ENCODE data around the gene CWC27. TPM values are rescaled to one million over a fixed set of nuclear protein-coding genes. Genes with fewer than 3 reads are reported as not detected.

The CWC27 gene
- total RNA-seq, 1 donor from 2014 or later: 21.1 TPM

Other genes with a start within 250 kb of the CWC27 start
- not detected for gene SHISAL2B, start 78.4 kb upstream of the CWC27 start, total RNA-seq
- gene SREK1IP1, start 239 bp upstream of the CWC27 start, total RNA-seq: 17.1 TPM